ENCODE data around the gene CAAP1.

DNA sequence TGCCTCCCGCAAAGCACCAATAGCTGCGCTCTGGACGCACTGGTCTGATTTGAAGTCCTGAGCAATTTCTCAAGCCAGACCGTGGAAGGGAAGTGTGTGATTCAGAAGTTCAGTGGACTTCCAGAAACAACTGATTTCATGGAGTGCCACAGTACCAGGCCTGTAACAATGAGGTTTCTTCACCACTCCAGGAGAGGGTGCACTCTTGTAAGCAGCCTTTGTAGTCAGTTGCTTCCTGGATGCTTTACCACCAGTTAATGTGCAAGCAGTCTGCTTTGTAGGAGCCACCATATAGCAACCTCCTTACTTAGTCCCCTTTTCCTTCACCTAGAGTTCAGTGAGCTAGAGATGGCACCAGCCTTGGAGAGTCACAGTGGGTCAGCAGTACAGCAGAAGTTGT, 12.3 kb downstream of the CAAP1 start:
- TF ChIP-seq, protein P1, sequence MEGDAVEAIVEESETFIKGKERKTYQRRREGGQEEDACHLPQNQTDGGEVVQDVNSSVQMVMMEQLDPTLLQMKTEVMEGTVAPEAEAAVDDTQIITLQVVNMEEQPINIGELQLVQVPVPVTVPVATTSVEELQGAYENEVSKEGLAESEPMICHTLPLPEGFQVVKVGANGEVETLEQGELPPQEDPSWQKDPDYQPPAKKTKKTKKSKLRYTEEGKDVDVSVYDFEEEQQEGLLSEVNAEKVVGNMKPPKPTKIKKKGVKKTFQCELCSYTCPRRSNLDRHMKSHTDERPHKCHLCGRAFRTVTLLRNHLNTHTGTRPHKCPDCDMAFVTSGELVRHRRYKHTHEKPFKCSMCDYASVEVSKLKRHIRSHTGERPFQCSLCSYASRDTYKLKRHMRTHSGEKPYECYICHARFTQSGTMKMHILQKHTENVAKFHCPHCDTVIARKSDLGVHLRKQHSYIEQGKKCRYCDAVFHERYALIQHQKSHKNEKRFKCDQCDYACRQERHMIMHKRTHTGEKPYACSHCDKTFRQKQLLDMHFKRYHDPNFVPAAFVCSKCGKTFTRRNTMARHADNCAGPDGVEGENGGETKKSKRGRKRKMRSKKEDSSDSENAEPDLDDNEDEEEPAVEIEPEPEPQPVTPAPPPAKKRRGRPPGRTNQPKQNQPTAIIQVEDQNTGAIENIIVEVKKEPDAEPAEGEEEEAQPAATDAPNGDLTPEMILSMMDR (IDR thresholded peaks at IDR 0.05; ENCODE audit: insufficient read depth, low read depth, low read length), result no peak
- TF ChIP-seq EZH2 (IDR thresholded peaks at IDR 0.05; ENCODE audit: insufficient read depth, low read length), result no peak
